Right forelimb (tissue), 1 donor: ENCODE results near the gene ORM1.
"Not testable (repeated sequence)": the region's sequence is repeated elsewhere in the genome, so short reads cannot be mapped to it uniquely, and the experiment has no call there.

ENCODE experiments used
- DNase-seq: peaks from one replicate; pipeline ENCODE4 v3.0.0-alpha.2; 2018

Gene ORM1

DNA sequence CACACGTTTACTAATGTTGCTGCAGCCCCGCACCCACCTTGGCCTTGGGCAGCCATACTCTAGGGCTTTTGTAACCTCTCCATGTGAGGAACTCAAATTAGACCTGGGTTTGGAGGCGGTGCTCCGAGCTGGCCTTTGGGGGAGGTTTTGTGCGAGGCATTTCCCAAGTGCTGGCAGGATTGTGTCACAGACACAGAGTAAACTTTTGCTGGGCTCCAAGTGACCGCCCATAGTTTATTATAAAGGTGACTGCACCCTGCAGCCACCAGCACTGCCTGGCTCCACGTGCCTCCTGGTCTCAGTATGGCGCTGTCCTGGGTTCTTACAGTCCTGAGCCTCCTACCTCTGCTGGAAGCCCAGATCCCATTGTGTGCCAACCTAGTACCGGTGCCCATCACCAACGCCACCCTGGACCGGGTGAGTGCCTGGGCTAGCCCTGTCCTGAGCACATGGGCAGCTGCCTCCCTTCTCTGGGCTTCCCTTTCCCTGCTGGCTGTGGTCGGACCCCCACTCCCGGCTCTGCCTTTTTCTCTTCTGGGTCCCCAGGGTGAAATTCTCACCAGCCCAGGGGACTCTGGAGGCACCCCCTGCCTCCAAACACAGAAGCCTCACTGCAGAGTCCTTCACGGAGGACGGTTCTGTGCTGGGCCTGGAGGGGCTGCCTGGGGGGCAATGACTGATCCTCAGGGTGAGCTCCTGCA is at the start of gene ORM1:
Gene ORM1, plus strand, starts transcription at position 268 of the 701 bp plus-strand sequence. Its CDS starts 36 bp downstream, at position 304.
- not testable (repeated sequence) for DNase-seq

DNA sequence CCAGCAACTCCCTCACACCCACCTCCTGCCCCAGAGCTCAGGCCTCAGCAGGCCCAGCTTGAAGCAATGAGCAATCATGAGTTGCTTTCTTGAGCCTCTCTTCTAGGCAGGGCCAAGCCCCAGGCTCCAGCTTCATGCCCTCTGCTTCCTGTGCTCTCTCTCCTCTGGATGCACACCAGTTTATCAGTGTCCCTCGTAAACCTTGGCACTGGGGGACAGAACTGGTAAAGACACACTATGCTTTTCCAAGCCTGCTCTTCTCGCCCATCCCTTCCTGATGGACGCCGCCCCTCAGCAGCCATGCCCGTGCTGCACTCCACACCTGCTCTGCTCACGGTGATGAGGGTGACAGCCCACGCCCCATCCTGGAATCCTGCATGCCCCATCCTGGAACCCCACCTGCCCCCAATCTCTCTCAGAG is 49.4 kb upstream of the ORM1 start:
- peak; percentile 38 for DNase-seq

DNA sequence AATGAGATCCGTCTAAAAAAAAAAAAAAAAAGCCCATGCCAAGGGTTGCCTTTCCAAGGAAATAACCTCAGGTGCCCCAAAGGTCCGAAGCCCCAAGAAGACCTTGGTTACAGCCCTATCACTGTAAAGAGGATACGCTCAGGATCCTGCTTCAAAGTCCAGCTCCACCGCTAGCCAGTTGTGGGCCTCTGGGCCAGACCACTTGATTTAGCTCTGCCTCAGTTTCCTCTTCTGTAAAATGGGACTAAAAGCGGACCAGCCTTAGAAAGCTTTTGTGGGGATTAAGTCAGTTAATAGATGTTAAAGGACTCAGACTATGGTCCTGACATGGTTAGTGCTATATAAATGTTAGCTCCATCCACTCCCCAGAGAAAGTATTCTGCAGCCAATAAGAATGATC is 48.7 kb upstream of the ORM1 start:
- no peak for DNase-seq

DNA sequence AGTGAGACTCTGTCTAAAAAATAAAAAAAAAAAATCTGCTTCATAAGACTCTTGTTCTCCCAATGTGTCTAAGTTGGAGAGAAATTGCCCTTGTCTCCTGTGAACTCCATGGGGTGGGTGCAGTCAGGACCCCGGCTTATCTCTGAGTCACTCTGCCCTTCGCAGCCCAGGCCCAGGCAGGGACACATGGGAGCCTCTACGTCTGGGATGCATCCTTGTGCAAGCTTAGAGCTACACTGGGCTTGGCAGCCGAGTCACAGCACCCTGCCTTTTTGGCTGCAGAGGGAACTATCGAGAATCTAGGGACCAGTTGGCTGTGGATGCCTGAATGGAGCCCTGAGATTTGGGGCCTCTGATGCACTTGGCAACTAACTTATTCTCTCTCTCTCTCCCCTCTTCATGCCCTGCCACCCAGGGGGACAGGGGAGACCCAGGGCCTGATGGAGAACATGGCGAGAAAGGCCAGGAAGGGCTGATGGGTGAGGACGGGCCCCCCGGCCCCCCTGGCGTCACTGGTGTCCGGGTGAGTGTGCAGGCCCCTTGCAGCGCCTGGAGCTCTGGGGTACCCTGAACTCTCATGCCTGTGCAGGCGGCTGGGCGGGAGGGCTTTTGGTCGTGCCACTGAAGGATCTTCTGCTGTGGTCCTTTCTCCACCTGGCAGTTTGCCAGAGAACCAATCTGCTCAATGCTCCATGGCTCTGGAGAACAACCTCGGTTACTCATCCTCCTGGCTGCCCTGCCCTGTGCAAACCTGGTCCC is 47.5 kb upstream of the ORM1 start:
- peak; percentile 42 for DNase-seq

DNA sequence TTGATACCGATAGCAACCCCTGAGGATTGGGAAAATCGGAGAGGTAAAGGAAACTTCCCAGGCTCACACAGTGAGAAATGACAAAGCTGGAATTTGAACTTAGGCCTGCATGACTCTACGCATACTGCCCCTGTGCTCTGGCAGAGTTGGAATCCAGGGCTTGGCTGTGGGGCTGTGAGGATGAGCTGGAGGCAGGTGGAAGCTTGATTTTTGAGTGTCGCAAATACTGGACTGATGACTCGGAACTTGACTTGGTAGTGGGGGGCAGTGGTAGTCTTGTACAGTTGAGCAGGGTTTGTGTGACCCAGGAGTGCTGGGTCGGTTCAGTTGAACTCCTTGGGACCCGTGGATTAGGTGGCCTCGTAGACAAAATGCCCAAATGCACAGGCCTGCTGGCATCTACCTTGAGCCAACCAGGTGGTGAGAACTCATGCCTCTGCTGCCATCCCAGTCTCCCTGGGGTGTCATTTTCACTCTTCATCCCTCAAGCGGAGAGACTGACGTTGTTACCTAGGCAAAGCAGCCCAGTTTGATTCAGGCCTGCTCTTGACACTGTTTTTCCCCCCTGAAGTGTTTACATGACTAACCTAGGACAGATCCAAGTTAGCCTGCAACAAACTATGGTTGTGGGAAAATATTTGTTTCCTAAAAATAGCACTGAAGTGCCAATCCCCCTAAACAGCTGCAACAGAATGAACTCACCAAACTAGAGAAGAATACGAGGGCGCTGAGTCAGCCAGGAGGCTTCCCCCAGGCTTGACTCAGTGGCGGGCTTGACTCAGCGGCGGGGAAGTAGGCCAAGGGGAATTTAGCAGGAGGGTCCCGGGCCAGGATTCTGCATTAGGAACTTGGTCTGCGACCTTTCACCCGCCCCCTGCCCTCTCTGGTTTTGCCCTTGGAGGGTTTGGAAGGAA is 45.7 kb upstream of the ORM1 start:
- DNase-seq: peak; percentile 43

DNA sequence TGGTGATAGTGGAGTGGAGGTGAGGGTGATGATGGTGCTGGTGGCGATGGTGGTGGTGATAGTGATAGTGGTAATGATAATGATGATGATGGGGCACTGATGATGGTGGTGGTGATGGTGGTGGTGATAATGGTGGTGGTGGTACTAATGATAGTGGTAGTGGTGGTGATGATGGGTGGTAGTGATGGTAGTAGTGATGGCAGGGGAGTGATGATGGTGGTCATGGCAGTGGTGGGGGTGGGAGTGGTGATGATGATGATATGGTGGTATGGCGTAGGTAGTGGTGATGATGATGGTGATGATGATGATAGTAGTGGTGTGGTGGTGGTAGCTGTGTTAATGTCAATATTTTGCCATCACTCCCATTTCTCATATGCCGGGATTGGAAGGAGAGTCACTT is 44.5 kb upstream of the ORM1 start:
- no peak for DNase-seq

DNA sequence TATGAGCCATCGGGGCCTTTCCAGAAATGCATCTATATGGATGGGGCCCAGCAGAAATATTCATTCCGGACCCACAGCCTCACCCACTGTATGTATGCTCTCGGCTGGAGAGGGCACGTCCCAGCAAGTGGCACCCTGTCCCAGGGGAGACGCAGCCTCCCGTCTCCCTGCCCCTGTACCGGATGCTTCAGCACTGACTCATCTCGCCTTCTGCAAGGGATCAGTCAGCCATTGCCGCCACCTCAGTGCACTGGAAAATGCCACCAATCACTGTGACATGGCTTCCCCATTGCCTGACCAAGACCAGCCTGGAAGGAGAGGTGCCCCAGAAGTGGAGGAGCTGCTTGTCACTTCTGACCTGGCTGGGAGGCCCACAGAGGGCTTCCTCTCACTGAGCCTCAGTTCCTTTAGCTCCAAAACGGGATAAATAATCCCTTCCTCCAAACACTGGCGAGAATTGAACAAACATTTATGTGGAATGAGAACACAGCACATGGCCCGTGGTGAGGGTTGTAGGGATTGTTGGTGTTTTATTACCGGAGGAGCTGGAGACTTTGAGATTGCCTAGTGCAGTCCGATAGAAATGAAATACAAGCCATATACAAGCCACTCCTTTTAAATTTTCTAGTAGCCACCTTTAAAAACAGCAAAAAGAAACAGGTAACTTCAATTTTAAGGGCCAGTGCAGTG is 43.9 kb upstream of the ORM1 start:
- peak; percentile 43 for DNase-seq

DNA sequence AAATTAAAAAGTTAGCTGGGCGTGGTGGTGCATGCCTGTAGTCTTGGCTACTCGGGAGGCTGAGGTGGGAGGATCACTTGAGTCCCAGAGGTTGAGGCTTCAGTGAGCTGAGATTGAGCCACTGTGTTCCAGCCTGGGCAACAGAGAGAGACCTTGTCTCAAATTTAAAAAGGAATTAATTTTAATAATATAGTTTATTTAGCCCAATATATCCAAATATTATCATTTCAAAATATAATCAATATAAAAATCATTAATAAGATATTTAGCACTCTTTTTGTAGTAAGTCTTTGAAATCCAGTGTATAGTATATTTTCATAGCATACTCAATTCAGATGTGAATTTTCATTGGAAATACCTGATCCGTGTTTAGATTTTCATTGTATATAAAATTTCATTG is 43.2 kb upstream of the ORM1 start:
- DNase-seq: no peak

DNA sequence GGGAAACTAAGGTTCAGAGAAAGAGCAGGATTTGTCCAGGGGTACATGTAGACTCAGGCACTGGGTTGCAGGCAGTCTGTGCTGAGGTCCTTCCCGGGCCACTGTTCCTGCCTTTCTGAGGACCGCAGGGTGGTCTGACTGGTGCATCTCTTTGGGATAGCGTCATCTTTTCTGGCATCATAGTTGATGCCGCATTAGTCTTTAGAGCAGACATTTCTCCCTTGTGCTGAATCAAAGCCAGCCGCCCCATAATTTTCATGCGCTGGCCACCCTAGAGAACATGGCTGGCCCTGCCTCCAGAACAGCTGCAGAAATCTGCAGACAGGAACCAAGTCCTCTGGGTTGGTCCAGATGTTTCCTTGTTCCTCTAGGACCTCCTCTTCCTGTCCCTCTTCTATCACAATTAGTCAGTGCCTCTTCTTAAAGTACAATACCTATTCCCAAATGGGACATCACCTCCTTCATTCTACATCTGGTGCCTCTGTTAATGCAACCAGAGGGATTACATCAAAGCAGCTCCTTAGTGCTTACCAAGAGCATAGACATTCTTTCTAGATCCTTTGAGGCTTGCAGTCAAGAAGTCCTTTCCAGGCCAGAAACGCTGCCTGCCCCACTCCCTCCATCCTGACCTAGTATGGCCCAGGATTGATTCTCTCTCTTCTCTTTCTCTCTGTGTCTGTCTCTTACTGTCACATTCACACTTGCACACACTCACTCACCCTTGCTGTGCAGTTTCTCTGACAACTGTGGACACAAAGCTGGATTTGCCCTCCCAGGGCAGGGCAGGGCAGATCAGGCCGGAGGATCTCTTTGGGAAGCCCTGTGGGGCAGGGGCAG is 42.0 kb upstream of the ORM1 start:
- DNase-seq: peak; percentile 74

DNA sequence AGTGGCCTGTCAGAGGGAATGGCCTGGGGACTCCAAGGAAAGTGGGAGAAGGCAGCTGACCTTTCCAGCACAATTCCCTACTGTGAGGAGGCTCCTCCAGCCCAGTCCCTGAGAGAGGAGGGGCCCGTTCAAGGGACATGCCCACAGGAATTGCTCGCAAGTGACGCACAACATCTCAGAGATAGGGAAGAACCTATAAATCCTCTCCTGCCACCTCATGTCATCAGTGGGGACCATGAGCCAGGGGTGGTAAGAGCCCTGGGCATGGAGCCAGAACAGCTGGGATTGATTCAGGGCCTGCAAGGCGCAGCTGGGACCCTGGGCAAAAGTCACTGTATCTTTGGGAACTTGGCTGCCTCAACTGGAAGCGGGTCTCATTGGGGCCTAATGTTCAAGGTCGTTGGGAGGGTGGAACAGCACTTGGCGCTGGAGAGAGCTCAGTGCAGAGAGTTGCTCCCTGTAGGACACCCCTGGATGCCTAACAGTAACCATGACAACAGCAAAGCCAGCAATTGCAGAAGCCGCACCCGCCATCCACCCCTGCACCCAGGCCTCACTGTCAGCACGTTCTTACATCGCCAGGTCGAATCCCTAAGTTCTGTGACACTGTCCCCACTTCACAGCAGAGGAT is 41.3 kb upstream of the ORM1 start:
- peak; percentile 83 for DNase-seq

DNA sequence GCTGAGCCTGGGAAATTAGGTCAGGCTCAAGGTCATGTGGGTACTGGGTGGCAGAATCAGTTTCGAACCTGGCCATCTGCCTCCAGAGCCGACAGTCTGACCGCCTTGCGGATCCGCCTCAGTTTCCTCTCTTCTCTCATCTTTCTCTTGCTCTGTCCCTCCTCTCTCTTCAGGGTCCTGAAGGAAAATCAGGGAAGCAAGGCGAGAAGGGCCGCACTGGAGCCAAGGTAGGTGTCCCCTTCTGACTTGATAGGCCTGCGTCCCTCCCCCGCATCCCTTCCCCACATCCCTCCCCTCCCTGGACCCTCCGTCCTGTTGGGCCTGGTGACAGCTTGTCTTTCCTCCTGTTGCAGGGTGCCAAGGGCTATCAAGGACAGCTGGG is 40.8 kb upstream of the ORM1 start:
- DNase-seq: no peak

DNA sequence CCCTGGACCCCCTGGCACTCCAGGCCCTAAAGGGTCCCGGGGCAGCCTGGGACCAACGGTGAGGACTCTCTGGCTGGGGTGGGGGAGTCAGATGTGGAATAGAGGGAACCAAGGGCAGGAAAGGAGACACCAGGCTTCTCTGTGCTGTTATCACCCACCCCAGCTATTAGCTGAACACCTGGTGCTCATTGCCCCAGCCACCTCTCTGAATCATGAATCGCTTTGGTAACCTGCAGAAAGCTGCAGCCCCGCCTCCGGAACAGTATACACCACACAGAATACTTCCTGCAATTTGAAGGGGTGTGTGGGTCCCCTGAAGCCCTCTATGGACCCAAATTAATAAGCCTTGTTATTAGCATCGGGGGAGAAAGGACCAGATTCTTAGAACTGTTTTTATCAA is 40.4 kb upstream of the ORM1 start:
- DNase-seq: peak; percentile 28

DNA sequence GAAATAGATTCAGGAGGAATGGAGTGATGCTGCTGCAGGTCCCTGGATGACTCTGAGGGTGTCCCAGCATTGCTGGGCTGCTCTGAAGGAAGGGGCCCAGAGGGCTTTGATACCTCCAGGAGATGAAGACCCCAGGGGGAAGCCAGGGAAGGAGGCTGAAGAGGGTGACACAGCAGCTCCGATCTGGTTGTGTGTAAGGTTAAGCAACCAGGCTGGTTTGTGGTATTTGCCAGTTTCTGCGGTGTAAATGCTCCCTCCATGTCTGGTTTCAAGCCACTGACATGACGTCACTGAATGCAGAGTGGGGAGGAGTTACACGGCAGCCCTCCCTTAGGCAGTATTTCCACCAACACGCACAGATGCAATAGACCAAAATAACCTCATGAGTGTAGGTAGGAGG is 40.0 kb upstream of the ORM1 start:
- DNase-seq: peak; percentile 57

DNA sequence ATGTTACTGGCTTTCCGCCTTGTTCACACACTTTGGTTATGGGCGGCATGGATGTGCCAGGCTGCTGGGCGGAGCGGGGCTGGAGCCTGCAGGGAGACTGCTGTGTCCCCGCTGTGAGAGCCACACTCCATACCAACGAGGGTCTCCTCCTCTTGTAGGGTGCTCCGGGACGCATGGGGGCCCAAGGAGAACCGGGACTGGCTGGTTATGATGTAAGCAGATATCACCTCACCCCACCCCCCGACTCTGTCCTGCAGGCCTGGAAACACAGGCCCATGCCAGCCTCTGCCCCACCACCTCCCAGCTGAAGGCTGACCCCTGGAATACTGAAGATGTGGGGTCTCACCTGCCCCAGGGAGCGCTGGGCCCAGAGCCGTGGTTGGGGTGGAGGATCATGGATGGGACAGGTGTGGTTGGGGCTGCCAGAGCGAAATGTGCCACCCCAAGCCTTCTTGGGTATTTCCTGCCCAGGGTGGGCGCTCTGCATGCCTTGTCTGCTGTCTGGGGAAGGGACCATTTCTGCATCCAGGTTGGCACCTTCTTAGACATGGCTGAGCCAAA is 39.3 kb upstream of the ORM1 start:
- peak; percentile 44 for DNase-seq

DNA sequence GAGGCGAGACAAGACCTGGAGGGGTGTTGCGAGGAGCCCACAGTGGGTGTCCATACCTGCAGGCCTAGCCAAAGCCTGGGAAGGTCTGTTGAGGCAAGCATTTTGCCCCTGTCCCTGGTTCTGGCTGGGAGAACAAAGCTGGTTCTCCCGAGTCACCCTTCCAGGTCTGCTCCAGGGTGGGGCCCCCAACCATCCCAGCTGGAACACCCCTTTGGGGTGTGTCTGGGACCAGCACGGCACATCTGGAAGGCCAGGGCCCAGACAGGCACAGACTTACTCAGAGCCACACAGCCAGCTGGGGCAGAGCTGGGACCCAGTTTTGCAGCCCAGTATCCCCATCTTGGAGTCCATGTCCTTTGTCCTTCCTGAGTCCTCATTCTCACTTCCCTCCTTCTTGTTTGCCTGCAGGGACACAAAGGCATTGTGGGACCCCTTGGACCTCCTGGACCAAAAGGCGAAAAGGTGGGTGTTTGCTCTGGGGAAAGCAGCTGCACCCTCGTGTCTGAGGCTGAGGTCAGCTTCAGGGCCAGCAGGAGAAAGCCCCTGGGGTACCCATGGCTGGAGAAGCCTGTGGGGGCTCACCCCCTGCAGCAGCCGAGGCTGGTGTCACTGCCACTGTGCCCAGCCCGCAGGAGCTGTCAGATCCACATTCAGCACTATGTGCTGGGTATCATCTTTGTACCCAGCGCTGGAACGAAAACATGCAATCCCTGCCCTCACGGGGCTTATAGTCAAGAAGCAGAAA is 38.4 kb upstream of the ORM1 start:
- peak; percentile 41 for DNase-seq

DNA sequence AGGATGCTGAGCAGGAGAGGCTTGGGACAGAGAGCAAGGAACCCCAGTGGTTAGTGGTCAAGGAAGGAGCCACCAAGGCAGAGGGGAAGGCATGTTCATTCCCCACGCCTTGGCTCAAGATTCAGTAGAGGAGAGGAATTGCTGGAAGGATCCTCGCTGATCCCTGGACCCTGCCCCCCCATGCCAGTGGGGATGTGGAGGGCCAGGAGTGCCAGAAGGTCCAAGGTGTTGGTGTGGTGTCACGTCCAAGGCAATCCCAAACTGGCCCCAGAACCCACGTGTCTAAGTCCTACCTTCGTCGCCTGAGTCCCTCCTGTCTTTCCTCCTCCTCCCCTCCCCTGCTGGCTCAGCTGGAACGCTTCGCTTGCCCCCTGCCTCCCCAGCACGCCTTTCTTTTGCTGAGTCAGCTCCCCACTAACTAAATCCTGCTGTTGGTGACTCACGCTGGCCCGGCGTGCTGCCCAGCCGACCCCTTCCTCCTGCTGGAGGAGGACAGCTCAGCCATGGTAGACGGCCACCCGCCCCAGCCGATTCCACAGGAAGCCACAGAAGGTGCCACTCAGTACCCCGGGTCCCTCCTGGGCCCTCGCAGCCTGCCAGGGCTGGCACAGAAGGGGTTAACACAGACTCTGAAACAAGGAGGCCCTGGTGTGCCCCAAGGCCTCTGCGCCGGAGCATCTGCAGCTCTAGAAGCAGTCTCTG is 37.6 kb upstream of the ORM1 start:
- DNase-seq: peak; percentile 80

DNA sequence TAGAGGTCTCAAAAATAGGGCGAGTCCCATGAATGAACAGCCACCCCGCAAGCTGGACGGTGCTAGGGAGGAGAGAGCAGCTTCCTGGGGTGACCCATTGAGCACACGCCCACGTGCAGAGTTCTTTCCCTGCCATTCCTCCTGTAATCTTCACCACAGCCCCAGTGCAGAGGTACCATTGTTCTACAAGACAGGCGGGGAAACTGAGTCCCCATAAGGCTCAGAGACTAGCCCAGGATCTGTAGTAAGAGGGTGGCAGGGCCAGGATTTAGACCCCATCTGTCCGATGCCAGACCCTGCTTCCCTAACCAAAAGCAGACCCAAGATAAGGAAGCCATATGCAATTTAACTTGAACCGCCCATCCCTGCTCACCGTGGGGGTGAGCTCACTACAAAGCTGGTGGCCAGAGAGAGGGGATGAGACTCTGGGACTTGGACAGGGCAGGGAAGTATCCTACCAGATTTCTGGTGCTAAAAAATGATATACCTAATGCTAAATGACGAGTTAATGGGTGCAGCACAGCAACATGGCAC is 36.7 kb upstream of the ORM1 start:
- peak; percentile 41 for DNase-seq

DNA sequence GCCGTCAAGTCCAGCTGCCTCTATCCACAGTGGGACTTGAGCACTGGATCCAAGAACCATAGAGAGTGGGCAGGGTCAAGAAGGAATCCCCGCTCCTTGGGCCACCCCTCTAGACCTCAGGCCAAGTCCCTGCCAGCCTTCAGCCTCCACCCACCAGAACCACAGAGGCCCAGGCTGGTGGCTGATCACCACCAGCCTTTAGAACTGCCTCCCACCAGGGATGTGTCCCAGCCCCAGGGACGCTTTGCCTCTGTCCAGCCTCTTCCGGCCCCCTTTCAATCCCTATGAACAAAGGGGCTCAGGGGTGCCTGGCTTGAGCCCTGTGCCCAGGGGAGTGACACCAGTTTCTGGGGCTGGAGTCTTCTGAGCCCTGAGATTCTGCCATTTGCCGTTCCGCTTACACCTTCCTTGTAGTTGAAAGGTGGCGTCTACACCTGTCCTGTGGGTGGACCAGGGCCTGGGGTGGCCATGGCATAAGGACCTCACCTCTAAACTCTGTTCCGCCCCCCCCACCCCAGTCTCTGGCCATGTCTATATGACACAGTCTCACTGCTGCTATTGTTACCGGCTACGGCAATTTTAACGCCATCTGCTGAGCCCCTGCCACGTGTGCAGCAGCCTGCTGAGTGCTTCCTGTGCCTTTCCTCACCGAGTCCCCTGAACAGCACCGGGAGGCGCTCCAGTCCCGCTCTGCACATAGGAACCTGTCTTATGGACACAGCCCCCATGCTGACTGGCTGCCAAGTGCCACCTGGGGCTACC is 35.7 kb upstream of the ORM1 start:
- peak; percentile 44 for DNase-seq
